GM12801 (cell line): ENCODE measurements around the gene GPR153.

ENCODE experiments used
- TF ChIP-seq, protein P1 (sequence below): IDR thresholded peaks from one replicate; pipeline ENCODE4 v1.5.1; 2011; ENCODE audit warnings: control low read depth; ENCODE audit not compliant: insufficient read length; ENCODE audit errors: extremely low read depth

Gene GPR153

DNA sequence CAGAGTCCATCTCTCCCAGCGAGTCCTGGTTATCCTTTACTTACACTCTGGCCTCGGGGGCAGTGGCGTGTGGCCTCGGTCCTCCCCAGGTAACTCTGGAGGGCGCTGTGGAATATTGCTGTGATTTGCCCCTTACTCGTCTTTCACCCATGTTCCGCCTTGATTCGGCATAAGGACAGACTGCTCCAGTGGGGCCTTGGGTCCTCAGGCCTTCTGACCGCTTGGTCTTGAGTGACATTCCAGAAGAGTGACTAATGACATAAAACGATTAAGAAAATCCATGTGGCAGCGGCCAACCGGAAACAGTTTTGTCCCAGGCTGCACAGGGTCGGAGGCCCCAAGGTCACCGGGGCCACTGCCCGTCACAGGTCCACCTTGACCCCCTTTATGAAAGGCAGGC, 36.2 kb downstream of the GPR153 start:
- TF ChIP-seq, protein P1, sequence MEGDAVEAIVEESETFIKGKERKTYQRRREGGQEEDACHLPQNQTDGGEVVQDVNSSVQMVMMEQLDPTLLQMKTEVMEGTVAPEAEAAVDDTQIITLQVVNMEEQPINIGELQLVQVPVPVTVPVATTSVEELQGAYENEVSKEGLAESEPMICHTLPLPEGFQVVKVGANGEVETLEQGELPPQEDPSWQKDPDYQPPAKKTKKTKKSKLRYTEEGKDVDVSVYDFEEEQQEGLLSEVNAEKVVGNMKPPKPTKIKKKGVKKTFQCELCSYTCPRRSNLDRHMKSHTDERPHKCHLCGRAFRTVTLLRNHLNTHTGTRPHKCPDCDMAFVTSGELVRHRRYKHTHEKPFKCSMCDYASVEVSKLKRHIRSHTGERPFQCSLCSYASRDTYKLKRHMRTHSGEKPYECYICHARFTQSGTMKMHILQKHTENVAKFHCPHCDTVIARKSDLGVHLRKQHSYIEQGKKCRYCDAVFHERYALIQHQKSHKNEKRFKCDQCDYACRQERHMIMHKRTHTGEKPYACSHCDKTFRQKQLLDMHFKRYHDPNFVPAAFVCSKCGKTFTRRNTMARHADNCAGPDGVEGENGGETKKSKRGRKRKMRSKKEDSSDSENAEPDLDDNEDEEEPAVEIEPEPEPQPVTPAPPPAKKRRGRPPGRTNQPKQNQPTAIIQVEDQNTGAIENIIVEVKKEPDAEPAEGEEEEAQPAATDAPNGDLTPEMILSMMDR = no peak

DNA sequence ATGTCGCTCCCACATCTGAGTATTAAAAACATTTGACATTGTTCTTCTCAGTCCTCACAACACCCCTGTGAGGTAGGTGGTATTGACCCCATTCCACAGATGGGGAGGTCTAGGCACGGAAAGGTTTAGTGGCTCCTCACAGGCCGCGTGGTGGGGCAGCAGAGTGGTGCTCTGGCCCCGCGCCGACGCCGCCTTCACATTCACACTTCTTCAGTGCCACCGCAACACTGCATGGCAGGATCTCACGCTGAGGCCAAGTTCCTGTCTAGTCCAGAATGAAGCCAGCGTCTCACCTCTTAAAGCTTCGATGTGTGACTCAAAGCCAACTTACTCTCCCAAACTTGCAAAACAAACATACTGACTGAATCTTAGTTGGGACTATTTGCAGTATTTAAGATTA, 37.3 kb downstream of the GPR153 start:
- TF ChIP-seq, protein P1 = no peak

DNA sequence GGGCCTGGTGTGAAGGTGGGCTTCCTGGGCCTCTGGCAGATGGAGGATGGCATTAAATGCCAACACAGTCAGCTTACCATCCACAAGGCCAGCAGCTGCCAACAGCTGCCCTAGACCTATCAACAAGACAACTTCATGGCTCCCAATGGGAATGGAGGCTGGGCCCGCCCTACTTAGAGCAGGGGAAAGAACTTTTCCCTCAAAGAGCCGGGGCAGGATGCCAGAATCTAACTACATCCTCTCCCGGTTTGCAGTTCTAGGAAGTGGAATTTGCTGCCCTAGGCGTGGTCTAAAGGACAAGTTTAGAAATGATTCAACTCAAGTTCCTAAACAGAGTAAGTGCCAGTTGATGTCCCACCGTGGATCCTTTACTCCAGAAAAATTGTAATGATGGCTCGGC, 38.3 kb downstream of the GPR153 start:
- TF ChIP-seq, protein P1 = no peak

DNA sequence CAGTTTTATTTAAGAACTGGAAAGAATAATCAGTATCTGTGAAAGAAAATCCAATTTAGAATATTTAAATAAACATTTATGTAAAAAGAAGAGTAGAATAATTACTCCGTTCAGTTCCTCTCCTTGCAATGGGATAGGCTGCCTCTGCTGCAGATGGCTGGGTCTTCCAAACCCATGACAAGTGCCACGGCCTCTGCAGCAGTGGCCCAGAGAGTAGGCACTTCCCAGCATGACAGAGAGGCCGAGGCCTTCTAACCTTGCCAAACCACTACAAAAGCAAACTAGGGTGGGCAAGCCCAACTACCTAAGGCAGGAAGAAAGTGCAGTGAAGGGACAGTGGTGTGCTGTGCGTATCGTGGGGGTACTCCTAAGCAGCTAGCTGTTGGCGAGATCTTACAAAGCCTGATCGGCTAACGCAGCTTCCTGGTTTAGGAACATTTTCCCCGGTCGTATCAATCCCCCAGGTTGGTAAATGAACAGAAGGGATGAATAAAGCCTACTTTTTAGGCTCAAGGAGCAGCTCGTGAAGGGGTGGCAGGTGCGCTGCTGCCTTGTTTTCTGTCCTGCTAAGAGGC, 39.6 kb downstream of the GPR153 start:
- TF ChIP-seq, protein P1 = no peak

- TF ChIP-seq, protein P1 = no peak
Observed at GRCh38 chr1:6220236-6220635, 40.7 kb downstream of the GPR153 start.

- TF ChIP-seq, protein P1 = no peak
Observed at GRCh38 chr1:6218375-6219164, 42.3 kb downstream of the GPR153 start.

DNA sequence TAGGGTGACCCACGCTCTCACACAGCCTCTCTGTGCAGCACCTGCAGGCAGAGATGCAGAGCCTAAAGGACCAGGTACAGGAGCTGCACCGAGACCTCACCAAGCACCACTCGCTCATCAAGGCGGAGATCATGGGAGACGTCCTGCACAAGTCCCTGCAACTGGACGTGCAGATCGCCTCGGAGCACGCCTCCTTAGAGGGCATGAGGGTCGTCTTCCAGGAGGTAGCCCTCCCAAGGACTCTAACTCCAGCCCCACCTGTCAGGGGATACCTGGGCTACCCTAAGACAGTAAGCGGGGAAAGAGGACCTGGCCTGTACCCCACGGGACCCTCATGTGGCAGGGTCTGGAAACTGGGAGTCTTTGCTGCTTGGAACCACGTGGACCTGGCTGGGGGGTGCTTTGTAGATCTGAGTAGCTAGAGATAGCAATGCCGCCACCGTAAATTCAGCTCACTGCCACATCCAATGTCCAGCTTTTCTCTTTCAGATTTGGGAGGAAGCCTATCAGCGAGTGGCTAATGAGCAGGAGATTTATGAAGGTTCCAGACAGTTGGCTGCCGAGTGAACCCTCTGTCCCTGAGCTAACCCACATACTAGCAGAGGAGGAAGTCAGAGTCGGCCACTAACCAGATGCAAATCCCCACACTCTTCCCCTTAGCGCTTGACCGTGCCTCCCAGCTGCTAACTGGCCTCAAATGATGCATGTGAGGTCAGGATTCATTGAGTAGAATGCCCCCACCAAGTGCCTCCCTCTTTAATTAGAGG, 48.5 kb downstream of the GPR153 start:
- TF ChIP-seq, protein P1 = no peak
